Osteocyte (in vitro differentiated cells): ENCODE measurements around the gene ZSCAN30. TPM values are rescaled to one million over a fixed set of nuclear protein-coding genes. Genes with fewer than 3 reads are reported as not detected.

ENCODE experiments used
- DNase-seq: peaks from one replicate; pipeline ENCODE4 v3.0.0; 2021; ENCODE audit warnings: mixed read lengths; ENCODE audit not compliant: unreplicated experiment; ENCODE audit errors: extremely low spot score
- H3K27ac Mint-ChIP-seq: one replicate; pipeline ENCODE4 v1.8.0; 2021; ENCODE audit warnings: mild to moderate bottlenecking, mixed read lengths; ENCODE audit not compliant: unreplicated experiment
- H3K27me3 Mint-ChIP-seq: one replicate; pipeline ENCODE4 v1.8.0; 2021; ENCODE audit warnings: mixed read lengths; ENCODE audit not compliant: unreplicated experiment
- H3K36me3 Mint-ChIP-seq: one replicate; pipeline ENCODE4 v1.8.0; 2021; ENCODE audit warnings: mixed read lengths; ENCODE audit not compliant: unreplicated experiment
- H3K4me1 Mint-ChIP-seq: one replicate; pipeline ENCODE4 v1.8.0; 2021; ENCODE audit warnings: mixed read lengths; ENCODE audit not compliant: unreplicated experiment
- H3K4me3 Mint-ChIP-seq: one replicate; pipeline ENCODE4 v1.8.0; 2021; ENCODE audit warnings: mild to moderate bottlenecking, moderate library complexity, mixed read lengths; ENCODE audit not compliant: unreplicated experiment
- H3K9me3 Mint-ChIP-seq: one replicate; pipeline ENCODE4 v1.8.0; 2021; ENCODE audit warnings: mixed read lengths; ENCODE audit not compliant: unreplicated experiment
- total RNA-seq: library from RNA; stranded (reverse); gene quantifications from 2 replicates; pipeline ENCODE4 v1.2.1, GENCODE V29; 2021
- TF ChIP-seq, protein P1 (sequence below): fragments of 200-600 bp; sonication (generic); IDR thresholded peaks from 2 replicates; pipeline ENCODE4 v1.5.0; 2021; ENCODE audit warnings: antibody characterized with exemption, mild to moderate bottlenecking, moderate library complexity

ZSCAN30 gene
- total RNA-seq, 1 donor from 2014 or later: 12.8 TPM

- no peaks in the 10 kb centered on the region for H3K27me3 Mint-ChIP-seq
- DNase-seq: no peak
- no peaks in the 10 kb centered on the region for H3K4me1 Mint-ChIP-seq
- peaks cover 7% of the 10 kb centered on the region for H3K9me3 Mint-ChIP-seq
- H3K36me3 Mint-ChIP-seq: peaks cover 3% of the 10 kb centered on the region
- no peak overlapping the region for H3K27ac Mint-ChIP-seq
- H3K4me3 Mint-ChIP-seq: no peak overlapping the region
- TF ChIP-seq, protein P1, sequence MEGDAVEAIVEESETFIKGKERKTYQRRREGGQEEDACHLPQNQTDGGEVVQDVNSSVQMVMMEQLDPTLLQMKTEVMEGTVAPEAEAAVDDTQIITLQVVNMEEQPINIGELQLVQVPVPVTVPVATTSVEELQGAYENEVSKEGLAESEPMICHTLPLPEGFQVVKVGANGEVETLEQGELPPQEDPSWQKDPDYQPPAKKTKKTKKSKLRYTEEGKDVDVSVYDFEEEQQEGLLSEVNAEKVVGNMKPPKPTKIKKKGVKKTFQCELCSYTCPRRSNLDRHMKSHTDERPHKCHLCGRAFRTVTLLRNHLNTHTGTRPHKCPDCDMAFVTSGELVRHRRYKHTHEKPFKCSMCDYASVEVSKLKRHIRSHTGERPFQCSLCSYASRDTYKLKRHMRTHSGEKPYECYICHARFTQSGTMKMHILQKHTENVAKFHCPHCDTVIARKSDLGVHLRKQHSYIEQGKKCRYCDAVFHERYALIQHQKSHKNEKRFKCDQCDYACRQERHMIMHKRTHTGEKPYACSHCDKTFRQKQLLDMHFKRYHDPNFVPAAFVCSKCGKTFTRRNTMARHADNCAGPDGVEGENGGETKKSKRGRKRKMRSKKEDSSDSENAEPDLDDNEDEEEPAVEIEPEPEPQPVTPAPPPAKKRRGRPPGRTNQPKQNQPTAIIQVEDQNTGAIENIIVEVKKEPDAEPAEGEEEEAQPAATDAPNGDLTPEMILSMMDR: no peak
Measured at GRCh38 chr18:35322486-35323458, 32.7 kb upstream of the ZSCAN30 start.

GRCh38 chr18:35311496-35311895 lies 21.5 kb upstream of the ZSCAN30 start:
- no peak overlapping the region for H3K27ac Mint-ChIP-seq
- H3K9me3 Mint-ChIP-seq: peaks cover 52% of the 10 kb centered on the region
- no peaks in the 10 kb centered on the region for H3K27me3 Mint-ChIP-seq
- peaks cover 35% of the 10 kb centered on the region for H3K36me3 Mint-ChIP-seq
- DNase-seq: no peak
- no peak overlapping the region for H3K4me3 Mint-ChIP-seq
- H3K4me1 Mint-ChIP-seq: no peaks in the 10 kb centered on the region
- TF ChIP-seq, protein P1: no peak

DNA sequence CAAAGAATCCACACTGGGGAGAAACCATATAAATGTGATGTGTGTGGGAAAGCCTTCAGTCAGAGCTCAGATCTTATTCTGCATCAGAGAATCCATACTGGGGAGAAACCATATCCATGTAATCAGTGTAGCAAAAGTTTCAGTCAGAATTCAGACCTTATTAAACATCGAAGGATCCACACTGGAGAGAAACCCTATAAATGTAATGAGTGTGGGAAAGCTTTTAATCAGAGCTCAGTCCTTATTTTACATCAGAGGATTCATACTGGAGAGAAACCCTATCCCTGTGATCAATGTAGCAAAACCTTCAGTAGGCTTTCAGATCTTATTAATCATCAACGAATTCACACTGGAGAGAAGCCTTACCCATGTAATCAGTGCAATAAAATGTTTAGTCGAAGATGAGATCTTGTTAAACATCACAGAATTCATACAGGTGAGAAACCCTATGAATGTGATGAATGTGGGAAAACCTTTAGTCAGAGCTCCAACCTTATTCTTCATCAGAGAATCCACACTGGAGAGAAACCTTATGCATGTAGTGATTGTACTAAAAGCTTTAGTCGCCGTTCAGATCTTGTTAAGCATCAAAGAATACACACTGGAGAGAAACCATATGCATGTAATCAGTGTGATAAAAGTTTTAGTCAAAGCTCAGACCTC lies 16.7 kb upstream of the ZSCAN30 start:
- no peak overlapping the region for H3K27ac Mint-ChIP-seq
- no peaks in the 10 kb centered on the region for H3K27me3 Mint-ChIP-seq
- TF ChIP-seq, protein P1: no peak
- peaks cover 68% of the 10 kb centered on the region for H3K36me3 Mint-ChIP-seq
- DNase-seq: no peak
- H3K4me1 Mint-ChIP-seq: no peaks in the 10 kb centered on the region
- H3K4me3 Mint-ChIP-seq: no peak overlapping the region
- peaks cover 57% of the 10 kb centered on the region for H3K9me3 Mint-ChIP-seq

DNA sequence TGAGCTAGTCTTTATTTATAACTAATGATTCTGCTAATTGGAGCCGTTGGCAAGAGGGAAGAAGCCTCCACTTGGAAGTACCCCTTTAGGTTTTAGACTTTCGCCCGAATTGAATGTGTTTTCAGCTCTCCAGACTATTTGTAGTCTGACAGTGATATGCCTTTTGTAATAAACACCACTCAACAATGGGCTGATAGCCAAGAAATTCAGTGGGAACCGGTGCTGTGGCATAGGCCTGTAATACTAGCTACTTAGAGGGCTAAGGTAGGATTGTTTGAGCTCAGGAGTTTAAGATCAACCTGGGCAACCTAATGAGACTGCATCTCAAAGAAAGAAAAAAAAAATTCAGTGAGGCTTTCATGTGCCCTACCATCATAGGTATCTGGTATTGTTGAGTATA lies 13.6 kb upstream of the ZSCAN30 start:
- no peak for DNase-seq
- H3K27ac Mint-ChIP-seq: no peak overlapping the region
- no peaks in the 10 kb centered on the region for H3K4me1 Mint-ChIP-seq
- H3K9me3 Mint-ChIP-seq: peaks cover 62% of the 10 kb centered on the region
- TF ChIP-seq, protein P1: no peak
- peaks cover 90% of the 10 kb centered on the region for H3K36me3 Mint-ChIP-seq
- no peak overlapping the region for H3K4me3 Mint-ChIP-seq
- H3K27me3 Mint-ChIP-seq: no peaks in the 10 kb centered on the region

DNA sequence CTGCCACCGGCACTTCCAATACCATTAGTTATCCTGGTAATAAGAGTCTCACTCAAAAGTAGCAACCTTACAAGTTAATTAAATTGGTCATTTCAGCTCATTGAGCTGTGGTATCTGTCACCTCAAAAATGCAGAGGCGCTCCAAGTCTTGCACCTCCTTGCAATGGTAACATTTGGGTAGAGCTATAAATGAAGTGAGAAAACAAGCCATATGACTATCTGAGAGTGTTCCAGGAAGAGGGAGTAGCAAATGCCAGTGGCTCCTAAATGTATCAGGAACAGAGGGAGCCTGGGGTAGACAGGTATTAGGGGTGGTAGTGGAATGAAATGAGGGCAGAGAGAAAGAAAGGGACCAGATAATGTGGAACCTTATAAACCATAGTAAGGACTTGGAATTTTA lies 6.0 kb upstream of the ZSCAN30 start:
- DNase-seq: no peak
- Mint-ChIP-seq H3K9me3 (peaks cover 34% of the 10 kb centered on the region), H3K36me3 (peaks cover 63% of the 10 kb centered on the region), H3K4me1 (peaks cover 12% of the 10 kb centered on the region), H3K27ac (no peak overlapping the region), H3K4me3 (no peak overlapping the region), H3K27me3 (no peaks in the 10 kb centered on the region)
- TF ChIP-seq, protein P1: no peak
